Glutamatergic neuron (in vitro differentiated cells): Measurements from ENCODE around the gene OVOL1. TPM values are rescaled to one million over a fixed set of nuclear protein-coding genes. Genes with fewer than 3 reads are reported as not detected.

Experiments
- DNase-seq: peaks from one replicate; pipeline ENCODE4 v3.0.0; 2022
- H3K27ac Mint-ChIP-seq: one replicate; pipeline ENCODE4 v1.8.0; 2020; ENCODE audit warnings: mild to moderate bottlenecking, mixed read lengths, inconsistent platforms; ENCODE audit not compliant: unreplicated experiment
- H3K27me3 Mint-ChIP-seq: one replicate; pipeline ENCODE4 v1.8.0; 2020; ENCODE audit warnings: mild to moderate bottlenecking, moderate library complexity, mixed read lengths, inconsistent platforms; ENCODE audit not compliant: unreplicated experiment
- H3K36me3 Mint-ChIP-seq: one replicate; pipeline ENCODE4 v1.8.0; 2020; ENCODE audit warnings: mild to moderate bottlenecking, mixed read lengths, inconsistent platforms; ENCODE audit not compliant: unreplicated experiment
- H3K4me1 Mint-ChIP-seq: one replicate; pipeline ENCODE4 v1.8.0; 2020; ENCODE audit warnings: mild to moderate bottlenecking, low read depth, mixed read lengths, inconsistent platforms; ENCODE audit not compliant: unreplicated experiment
- H3K4me3 Mint-ChIP-seq: one replicate; pipeline ENCODE4 v1.8.0; 2020; ENCODE audit warnings: mild to moderate bottlenecking, mixed read lengths, inconsistent platforms; ENCODE audit not compliant: unreplicated experiment
- H3K9me3 Mint-ChIP-seq: one replicate; pipeline ENCODE4 v1.8.0; 2020; ENCODE audit warnings: mild to moderate bottlenecking, moderate library complexity, mixed read lengths, inconsistent platforms; ENCODE audit not compliant: unreplicated experiment
- total RNA-seq: library from RNA; stranded (reverse); fragmentation: NEBNext Ultra II Directional; extraction: Animal tissue kit (Norgen Biotek cat#: 25700); gene quantifications from one replicate; pipeline ENCODE4 v1.2.1, GENCODE V29; 2021; ENCODE audit not compliant: unreplicated experiment
- TF ChIP-seq, protein P1 (sequence below): fragments of 200-600 bp; sonication (generic); IDR thresholded peaks from one replicate; pipeline ENCODE4 v1.5.0; 2021; ENCODE audit not compliant: partially characterized antibody, unreplicated experiment

OVOL1 gene
- total RNA-seq, 1 donor from 2014 or later: not detected

DNA sequence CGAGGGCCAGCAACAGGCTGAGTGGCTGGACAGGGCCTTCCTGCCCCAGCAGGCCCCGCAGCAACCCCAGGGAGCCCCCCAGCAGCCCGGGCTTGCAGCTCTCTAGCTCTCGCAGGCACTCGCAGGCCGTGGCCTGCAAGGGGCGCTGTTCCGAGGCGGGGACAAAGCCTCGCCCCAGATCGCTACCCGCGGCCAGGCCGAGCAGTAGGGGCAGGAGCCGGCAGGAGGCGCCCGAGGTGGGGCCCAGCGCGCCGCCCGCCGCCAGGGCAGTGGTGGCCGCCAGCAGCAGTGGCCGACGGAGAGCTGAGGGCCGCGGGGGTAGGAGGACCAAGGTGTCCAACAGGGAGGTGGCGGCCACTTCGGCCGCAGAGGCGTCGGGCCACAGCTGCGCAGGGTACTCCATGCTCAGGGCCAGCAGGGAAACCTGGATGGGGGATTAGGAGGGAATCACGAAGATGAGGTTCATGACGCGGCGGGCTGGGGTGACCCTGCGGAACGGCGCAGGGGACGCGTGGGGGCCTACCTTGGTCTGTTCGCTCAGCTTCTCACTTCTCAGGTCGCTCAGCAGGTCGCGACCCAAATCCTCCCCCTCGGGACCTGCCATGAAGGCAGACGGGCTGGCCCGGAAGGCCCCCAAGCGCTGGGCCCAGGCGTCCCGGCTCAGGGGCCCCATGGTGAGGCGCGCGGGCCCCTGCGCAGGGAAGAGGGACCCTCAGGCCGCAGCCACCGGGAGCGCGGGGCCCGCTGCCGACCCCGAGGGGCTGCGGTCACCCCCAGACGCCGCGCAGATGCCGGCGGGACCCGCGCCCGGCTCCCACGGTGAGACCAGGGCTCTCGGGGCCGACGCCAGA is 6.7 kb upstream of the OVOL1 start:
- Mint-ChIP-seq H3K4me1 (peaks cover 2% of the 10 kb centered on the region), H3K9me3 (peaks cover 3% of the 10 kb centered on the region), H3K36me3 (peaks cover 5% of the 10 kb centered on the region), H3K27me3 (peaks cover 5% of the 10 kb centered on the region), H3K27ac (no peak overlapping the region), H3K4me3 (peak overlapping the region; percentile 84)
- TF ChIP-seq, protein P1, sequence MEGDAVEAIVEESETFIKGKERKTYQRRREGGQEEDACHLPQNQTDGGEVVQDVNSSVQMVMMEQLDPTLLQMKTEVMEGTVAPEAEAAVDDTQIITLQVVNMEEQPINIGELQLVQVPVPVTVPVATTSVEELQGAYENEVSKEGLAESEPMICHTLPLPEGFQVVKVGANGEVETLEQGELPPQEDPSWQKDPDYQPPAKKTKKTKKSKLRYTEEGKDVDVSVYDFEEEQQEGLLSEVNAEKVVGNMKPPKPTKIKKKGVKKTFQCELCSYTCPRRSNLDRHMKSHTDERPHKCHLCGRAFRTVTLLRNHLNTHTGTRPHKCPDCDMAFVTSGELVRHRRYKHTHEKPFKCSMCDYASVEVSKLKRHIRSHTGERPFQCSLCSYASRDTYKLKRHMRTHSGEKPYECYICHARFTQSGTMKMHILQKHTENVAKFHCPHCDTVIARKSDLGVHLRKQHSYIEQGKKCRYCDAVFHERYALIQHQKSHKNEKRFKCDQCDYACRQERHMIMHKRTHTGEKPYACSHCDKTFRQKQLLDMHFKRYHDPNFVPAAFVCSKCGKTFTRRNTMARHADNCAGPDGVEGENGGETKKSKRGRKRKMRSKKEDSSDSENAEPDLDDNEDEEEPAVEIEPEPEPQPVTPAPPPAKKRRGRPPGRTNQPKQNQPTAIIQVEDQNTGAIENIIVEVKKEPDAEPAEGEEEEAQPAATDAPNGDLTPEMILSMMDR: peak; percentile 88
- DNase-seq: peak; percentile 85

DNA sequence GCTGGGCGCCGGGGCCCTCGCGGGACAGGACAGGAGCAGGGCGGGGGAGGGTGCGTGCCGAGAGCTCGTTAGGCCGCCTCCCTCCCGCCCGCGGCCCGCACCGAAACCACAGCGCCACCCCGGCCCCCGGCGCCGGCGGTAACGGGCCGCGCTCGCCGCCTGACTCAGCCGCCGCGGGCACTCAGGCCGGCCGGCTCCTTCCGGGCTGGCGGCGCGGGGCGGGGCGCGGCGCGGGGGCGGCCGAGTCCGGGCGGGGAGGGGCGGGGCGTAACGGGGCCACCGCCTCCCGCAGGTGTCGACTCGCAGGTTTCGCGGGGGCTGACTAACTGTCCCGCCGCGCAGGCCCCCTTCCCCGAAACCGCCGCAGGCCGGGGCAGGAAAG is 6.1 kb upstream of the OVOL1 start, which contains the start of gene AP5B1:
AP5B1 (minus strand) TSS at position 207 of the 382 bp plus-strand sequence. CDS start 385 bp downstream, outside the sequence.
- Mint-ChIP-seq H3K27ac (no peak within 1 kb of the TSS), H3K4me3 (peak within 1 kb of the TSS; percentile 84), H3K36me3 (peaks cover 4% of the 10 kb centered on the region), H3K9me3 (peaks cover 3% of the 10 kb centered on the region), H3K4me1 (peaks cover 2% of the 10 kb centered on the region), H3K27me3 (peaks cover 9% of the 10 kb centered on the region)
- TF ChIP-seq, protein P1: no peak
- DNase-seq: peak; percentile 52

DNA sequence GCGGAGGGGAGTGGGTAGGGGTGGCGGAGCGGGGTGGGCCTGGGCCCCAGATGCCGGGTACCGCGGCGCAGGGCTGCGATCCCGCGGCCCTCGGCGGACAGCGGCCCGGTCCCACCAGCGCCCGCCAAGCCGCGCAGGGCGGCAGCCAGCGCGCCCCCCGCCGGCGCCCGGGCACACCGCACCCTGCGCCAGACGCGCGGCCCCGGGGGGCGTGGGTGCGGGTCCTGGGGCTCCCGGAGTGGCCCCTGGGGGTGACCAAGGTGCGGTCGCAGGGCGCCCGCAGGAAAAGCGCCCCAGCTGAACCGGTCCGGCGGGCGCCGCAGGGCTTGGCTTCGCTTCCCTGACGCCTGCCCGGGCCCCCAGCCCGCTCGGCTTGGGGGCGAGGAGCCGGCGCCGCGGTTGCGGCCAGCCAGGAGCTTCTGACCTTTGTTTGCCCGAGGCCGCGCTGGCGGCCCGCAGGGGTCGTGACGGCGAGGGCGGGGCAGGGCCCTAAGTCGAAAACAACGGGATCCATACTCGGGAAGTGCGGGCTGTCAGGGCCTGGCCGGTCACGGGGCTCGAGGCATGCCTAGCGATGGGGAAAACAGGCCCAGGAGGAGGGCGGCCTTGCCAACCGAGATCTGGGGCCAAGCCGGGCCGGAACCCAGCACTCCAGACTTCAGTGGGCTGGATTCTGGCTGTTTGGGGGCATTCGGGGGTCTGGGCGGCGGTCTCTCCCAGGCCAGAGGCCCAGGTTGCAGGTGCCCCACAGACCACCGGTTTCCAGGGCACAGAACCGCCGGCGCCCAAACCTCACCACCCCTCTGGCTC is 5.5 kb upstream of the OVOL1 start:
- TF ChIP-seq, protein P1: peak; percentile 60
- peaks cover 4% of the 10 kb centered on the region for H3K36me3 Mint-ChIP-seq
- peak; percentile 64 for DNase-seq
- H3K9me3 Mint-ChIP-seq: peaks cover 3% of the 10 kb centered on the region
- no peak overlapping the region for H3K27ac Mint-ChIP-seq
- peaks cover 10% of the 10 kb centered on the region for H3K27me3 Mint-ChIP-seq
- H3K4me1 Mint-ChIP-seq: peaks cover 2% of the 10 kb centered on the region
- no peak overlapping the region for H3K4me3 Mint-ChIP-seq

DNA sequence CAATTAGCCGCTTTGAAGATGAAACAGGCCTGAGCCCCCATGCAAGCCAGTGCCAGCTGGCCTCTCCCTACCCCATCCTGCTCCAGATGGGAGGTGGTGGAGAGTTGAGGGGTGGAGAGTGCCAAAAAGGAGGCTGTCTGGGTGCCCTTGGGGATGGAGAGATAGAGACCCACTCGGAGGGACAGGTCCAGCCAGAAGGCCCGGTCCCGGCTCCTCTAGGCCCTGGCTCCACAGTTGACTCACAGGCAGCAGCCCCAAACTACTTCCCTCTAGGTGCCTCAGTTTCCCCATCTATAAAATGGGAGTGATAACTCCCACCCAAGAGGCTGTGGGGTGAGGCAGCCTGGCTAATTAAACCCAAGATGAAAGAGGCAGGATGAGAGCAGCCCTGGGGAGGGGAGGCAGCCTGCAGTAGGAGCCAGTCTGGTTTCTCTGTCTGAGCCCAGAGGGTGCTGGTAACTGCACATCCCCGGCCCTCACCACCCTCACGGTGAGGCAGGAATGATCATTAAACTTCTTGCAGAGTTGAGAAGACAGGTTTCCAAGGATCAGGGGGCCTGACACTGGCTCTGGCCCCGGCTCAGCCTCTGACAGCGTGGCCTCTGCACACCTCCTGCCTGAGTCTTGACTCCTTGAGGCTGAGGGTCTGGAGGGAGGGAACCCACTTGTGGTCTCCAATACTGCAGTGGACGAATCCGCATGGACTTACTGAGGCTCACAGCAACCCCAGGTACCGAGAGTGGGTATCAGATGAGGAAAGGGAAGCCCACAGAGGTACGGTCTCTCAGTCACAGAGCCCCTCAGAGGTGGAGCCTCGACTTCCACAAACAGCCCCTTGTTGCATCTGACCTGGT is 4.7 kb upstream of the OVOL1 start:
- H3K4me1 Mint-ChIP-seq: peaks cover 2% of the 10 kb centered on the region
- H3K9me3 Mint-ChIP-seq: peaks cover 1% of the 10 kb centered on the region
- peaks cover 4% of the 10 kb centered on the region for H3K36me3 Mint-ChIP-seq
- H3K27ac Mint-ChIP-seq: no peak overlapping the region
- TF ChIP-seq, protein P1: no peak
- H3K4me3 Mint-ChIP-seq: no peak overlapping the region
- no peak for DNase-seq
- H3K27me3 Mint-ChIP-seq: peaks cover 10% of the 10 kb centered on the region
